GM04503 (cell line): Measurements from ENCODE around the gene ZC3HAV1.
"Not testable (repeated sequence)": the region's sequence is repeated elsewhere in the genome, so short reads cannot be mapped to it uniquely, and the experiment has no call there.

Source experiments
- DNase-seq: peaks from one replicate; pipeline ENCODE4 v3.0.0-alpha.2; 2012; ENCODE audit warnings: low read depth

The ZC3HAV1 gene

DNA sequence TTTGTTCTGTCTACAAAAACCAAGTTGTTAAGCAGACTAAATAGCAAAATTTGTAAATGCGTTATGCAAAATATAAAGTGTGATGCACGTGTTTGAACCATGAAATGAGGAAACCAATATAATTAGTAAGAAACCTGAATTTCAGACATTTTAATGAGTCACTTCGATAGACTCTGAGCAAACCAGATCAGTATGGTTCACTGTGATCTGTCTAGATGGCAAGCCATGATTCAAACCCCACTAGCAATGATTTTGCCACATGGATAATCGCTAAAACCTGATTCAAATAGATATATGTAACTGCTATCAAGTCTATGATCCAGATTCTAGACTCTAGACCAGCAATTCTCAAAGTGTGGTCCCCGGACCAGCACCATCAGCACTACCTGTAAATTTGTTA is 24.8 kb downstream of the ZC3HAV1 start:
- no peak for DNase-seq

DNA sequence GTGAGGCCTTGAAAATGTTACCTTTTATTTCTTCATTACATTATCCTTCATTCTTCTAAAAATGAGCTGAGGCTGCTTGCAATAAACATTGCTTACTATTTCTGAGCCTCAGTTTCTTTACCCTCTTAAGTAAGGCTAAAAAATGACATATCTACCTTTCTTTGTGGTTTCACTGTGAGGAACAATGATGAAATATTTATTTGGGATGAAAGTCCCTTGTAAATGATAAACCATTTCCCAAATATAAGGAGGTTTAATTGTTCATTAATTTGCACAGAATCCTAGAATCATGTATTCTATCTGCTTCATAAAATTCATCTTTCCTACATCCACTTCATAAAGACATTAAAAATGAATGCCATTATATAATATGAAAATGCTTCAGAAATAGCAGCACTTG is 27.9 kb downstream of the ZC3HAV1 start:
- DNase-seq = no peak

DNA sequence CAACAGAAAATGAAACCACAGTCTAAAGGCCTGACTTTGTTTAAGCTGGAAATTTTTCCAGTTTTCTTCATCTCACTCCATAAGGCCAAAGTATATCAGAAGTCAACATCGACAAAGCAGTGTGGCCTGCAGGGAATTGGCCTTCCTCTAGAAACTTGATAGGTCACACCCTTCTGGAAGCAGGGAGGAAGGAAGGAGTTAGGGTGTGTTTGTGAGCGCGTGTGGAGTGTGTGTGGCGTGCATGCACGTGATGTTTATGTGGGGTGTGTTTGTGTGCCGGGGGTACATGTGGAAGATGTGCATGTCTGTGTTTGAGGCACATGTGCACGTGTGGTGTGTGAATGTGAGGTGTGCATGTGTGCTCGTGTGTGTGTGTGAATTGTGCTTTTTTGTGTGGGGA is 28.6 kb downstream of the ZC3HAV1 start:
- DNase-seq = no peak

DNA sequence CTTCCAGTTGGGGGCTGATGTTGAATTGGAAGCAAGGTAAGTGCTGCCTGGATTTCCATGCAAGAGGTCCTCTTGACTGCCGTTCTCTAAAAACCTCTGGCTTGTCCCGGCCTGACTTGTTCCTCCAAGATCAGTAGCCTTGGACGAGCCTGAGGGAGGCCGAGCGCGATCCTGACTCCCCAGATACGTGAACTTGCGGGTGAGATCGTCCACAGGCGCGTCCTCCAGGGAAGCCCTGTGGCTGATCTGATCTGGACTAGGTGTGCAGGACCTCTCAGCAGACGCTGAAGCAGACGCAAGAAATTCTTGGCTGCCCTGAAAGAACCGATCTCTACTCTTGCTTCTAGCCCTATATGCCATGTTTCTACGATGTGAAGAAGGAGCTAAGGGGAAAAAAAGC is 29.7 kb downstream of the ZC3HAV1 start:
- DNase-seq = no peak

DNA sequence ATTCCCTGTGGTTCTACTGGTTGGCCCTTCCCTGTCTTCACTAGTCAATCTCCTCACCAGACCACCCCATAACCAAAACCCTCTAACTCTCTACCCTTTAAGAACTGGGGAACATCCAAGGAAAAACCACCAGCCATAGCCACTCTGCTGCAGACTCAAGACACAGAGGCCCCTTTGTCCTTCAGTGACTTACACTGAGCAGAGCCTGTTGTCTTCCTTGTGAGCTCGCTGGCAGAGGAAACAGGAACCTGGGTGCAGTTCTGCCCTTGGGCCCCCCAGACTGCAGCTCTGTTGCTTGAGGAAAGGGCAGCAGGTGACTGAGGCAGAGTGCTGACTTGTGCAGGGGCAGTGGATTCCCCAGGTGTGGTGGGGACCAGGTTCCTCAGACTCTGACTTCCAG is 30.6 kb downstream of the ZC3HAV1 start:
- DNase-seq = no peak

DNA sequence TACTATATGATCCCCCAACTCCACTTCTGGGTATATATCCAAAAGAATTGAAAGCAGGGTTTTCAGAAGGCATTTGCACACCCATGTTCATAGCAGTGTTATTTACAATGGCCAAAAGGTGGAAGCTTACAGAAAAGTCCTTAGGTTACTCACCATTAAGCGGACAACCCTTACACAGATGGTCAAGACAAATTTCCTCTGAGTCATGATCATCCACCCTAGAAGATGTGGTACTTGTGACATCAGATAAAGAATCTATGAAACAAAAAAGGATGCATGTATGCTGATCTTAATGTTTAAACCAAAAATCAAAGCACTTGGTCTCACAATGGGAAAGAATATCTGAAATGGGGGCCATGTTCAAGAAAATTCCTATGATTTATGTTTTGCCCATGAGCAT is 31.1 kb downstream of the ZC3HAV1 start:
- no peak for DNase-seq

DNA sequence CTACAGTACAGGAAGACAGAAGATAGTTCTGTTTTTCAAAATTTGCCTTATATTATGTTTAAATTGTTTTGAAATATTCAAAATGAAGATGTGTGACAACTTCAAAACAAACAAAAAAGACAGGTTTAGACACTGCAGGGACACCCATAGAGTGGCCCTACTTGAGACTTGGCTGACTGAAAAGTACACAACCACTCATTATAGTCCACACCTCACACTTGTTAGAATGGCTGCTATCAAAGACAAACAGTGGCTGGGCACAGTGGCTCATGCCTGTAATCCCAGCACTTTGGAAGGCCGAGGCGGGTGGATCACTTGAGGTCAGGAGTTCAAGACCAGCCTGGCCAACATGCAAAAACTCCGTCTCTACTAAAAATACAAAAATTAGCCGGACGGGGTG is 31.8 kb downstream of the ZC3HAV1 start:
- not testable (repeated sequence) for DNase-seq

DNA sequence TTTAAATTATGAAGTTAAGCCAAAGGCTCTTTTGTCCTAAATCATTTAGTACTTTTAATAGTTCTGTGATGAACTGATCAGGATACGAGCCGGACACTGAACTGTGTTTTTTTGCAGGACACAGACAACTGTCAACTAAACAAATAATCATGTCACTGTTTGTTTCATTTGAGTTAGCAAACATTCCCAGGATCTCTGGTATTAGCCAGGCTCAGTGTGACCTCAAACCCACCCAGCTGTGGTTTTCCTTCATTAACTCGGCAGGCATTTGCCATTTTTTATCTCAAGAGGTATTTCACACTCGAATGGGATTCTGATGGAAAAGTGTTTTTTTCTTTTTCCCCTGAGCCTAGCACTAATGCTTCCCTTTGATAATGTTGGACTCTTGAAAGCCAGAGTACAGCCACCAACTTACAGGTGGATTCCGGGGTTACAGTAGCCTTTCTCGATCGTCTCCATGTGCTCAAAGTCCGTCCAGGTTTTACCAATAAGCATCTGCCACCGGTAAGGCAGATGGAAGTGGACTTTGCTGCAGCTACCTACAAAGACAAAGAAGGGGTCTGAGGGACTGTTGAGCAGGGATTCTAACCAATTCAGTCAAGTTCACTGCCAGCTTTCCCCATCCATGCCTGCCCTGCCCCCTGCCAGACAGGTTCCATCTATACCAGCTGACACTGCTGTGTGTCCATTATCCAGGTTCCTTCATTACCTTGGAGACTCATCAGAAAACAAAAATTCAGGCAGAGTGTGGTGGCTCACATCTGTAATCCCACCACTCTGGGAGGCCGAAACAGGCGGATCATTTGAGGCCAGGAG is 33.4 kb downstream of the ZC3HAV1 start:
- no peak for DNase-seq

DNA sequence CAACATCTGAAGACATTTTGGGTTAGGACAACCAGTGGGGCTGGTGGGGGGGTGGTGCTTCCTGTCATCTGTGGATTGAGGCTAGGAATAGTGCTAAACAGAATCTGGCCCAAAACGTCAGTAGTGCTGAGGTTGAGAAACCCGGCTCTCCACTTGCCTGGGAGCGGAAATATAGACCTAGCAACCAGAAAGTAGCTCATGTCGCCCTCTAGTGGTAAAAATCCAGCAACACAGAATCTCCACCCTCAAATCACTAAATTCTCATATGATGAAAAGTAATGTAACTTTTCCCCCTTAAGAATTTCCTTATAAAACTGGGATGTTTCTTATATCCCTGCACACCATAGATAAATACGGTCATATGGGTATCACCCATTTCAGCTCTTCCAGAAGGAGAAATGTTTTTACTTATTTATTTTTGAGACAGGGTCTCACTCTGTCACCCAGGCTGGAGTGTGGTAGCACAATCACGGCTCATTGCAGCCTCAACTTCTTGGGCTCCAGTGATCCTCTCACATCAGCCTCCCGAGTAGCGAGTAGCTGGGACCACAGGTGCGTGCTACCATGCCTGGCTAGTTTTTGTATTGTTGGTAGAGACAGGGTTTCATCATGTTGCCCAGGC is 34.4 kb downstream of the ZC3HAV1 start:
- peak; percentile 39 for DNase-seq

DNA sequence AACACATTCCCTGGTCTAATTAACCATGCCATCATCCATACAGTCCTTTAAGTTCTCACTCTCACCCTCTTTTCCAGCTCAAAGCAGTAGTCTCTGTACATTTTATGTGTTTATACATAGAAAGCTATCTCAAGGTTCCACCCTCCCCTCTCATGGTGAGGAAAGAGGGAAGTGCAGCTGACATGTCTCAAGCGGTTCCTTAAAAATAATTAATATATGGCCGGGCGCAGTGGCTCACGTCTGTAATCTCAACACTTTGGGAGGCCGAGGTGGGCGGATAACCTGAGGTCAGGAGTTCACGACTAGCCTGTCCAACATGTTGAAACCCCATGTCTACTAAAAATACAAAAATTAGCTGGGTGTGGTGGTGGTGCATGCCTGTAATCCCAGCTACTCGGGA is 36.7 kb downstream of the ZC3HAV1 start:
- DNase-seq = no peak

DNA sequence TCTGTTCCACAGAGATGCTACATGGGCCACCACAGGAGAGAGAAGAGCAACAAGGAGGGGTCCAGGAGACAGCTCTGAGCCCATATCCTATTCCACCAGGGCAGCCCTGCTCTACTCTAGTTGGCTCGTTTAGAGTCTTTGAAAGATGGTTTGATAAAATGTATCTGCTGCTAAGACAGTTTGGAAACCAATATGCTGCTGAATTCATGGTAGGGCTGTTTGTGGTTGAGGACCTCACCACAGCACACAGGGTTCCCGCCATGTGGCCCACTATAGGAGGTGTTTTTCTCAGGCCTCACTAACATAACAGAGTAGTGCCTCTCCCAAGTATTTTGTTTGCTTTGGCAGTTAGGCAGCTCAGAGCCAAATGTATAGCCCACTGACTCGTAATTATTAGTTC is 37.8 kb downstream of the ZC3HAV1 start:
- DNase-seq = no peak

DNA sequence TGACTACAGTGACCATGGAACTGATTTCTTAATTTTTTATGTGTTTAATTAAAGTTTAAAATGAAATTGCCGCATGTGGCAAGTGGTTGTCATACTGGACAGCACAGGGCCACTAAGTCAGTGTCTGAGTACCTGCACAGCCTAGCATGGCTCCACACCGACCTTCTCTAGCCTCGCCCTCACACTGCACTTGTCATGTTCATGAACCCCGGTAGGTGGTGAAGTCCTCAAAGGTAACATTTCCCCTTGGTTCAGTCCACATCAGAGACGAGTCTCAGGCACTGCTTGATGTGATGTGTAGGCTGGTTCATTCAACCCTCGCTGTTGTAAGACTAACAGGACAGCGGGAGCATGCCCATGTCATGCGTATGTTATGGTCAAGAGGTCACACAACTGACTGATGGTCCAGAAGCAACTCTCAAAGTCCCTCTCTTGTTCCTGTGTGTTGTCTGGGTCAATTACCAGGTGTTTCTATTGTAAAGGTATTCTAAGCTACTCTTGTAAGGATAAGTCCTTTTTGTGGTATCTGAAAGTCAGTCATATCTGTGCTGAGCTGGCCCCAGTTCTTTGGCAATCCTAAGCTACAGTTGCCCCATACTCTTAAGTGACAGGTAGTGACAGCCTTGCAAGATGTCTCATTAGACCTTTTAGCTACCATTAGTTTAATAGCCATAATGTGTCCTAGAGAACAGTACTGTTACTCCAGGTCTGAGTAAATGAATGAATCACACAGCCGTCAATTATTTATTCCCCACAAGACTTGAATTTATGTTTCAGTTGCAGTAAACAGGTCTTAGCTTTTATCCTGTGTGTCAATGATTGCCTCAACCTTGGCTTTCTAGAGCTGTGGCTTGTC is 40.7 kb downstream of the ZC3HAV1 start:
- DNase-seq = no peak

DNA sequence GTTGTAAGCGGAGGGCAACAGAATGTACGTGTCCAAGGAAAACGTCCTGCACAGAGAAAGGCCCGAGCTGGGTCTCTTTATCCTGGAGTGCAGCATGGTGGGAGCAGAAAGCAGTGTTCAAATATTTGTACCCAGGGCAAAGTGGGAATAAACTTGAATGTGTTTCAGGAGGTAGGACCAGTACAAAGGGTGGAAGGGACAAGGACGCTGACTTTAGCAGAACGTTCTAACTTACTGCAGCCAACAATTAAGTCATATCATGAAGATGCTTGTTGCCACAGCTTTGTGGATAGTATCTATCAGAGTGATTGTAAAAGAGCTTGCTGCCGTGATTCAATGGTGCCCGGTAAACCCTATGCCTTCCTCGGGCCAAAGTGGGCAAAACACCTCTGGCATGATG is 43.2 kb downstream of the ZC3HAV1 start:
- no peak for DNase-seq

DNA sequence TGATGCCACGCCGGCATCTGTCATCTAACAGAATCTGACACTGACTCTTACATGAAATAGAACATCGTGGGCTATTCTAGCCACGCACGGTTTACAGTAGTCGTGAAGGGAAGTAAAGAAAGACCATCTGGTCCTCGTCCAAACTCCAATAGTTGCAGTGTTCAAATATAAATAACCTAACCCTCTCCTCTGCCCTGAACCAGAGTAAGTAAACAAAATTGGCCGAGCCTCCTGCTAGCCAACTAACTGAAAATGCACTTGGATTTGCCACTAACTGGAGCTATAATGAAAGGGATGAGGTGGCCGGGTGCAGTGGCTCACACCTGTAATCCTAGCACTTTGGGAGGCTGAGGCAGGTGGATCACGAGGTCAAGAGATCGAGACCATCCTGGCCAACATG is 44.2 kb downstream of the ZC3HAV1 start:
- DNase-seq = no peak

DNA sequence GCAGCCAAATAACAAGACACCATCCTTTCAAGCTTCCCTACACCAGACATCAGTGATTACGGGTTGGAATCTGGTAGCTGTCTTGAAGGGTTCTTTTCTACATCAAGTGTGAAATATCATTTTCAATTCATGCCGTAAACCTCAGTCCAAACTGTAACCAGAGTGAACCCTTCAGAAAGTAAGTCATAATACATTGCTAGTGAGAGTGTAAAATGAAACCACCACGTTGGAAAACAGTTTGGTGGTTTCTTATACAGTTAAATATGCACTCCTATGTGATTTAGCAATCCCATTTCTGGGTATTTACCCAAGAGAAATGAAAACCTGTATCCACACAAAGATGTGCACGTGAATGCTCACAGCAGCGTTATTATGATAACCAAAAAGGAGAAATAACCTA is 48.1 kb downstream of the ZC3HAV1 start:
- no peak for DNase-seq

DNA sequence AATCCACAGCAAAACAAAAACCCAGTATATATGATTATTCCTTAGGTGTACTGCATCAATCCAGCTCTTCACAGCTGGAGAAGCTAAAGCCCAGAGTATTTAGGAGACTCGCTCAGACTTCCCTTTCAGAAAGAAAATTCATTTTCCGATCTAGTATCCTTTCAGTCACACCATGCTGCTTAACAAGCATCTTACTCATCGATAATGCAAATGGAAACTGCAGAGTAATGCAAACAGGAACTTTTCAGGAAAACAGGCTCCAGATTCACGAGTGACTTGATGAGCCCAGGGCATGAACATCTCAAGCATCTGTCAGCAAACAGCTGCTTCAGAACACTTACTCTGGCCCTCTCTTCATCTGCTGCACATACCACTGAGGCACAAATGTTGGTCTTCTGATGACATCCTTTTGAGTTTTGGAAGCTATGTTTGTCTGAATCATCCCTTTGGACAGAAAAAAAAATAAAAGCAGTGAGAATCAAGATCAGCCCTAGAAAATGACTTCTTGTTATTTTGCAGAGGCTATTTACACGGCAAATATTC is 48.8 kb downstream of the ZC3HAV1 start:
- no peak for DNase-seq

DNA sequence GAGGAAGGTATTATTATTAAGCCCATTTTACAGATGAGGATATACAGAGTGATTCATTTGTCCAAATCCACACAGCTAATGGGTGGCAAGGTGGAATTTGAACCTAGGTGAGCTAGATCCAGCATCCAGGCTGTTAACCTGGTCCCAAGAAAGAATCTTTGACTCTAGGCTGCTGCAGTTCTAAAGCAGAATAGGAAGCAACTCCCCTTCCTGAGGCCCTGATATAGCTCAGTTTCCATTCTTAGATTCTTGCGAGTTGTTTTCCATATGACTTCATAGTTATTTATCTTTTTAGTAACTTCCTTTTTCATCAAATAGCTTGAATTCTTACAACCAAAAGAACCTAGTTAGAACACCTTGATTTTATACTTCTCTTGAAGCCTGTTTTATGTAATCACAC is 49.6 kb downstream of the ZC3HAV1 start:
- no peak for DNase-seq

DNA sequence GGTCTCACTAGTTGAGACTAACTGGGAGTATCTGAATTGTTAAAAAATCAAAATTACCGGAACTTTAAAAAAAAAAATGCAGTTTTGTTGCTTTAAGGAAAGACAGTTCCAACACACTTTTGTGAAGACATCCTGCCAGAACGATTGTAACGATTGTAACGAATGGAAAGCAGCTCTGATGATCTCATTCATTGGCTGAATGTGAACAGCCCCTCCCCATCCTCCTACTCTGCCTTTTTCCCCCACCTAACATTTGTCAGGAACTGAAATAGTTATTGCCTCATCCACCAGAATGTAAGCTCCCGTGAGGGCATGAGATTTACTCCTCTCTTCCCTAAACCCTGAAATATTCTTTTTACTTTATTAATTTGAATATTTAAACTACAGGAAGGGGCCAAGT is 50.6 kb downstream of the ZC3HAV1 start:
- DNase-seq = no peak

DNA sequence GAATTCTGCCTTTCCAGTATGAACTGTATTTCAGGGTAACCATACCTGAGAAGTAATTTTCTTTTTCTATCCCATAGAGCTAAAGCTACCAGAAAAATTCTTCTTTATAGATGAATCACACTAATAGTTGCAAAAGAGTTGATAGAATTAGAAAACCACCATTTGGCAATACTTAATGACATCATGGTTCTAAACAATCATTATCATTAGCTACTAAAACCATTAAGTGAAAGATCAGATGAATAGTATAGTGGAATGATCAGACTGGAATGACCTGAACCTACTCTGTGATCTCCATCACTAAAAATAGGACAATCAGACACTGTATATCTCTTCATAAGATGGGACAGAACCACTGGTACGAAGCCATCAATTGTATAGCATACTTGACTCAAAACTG is 53.8 kb downstream of the ZC3HAV1 start:
- DNase-seq = no peak

DNA sequence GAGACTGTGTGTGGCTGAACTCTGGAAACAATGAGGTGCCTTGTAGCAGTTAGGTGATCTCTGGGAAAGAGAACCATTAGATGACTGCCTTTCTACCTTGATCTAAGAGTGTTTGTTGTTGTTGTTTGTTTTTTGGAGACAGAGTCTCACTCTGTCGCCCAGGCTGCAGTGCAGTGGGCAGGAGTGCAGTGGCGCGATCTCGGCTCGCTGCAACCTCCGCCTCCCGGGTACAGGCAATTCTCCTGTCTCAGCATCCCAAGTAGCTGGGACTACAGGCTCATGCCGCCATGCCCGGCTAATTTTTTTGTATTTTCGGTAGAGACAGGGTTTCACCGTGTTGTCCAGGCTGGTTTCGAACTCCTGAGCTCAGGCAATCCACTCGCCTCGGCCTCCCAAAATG is 54.9 kb downstream of the ZC3HAV1 start:
- DNase-seq = not testable (repeated sequence)

DNA sequence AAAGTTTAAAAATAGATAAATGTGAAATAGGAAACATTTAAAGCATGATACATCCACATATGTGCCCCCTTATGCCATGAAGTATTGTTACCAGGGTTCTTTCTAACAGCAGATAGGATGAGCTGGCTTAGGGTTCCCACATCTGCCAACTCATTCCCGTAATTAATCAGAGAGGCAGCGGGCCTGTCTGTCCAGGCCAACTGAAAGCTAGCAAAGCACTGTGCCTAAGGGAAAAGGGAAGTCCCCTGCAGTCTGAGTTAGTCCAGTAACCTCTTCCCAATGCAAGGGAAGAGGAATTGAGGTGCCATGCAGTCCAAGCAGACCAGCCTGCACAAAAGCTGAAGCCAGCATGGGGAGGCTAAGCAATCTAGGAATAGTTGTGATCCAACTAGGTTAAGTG is 55.4 kb downstream of the ZC3HAV1 start:
- DNase-seq = no peak

DNA sequence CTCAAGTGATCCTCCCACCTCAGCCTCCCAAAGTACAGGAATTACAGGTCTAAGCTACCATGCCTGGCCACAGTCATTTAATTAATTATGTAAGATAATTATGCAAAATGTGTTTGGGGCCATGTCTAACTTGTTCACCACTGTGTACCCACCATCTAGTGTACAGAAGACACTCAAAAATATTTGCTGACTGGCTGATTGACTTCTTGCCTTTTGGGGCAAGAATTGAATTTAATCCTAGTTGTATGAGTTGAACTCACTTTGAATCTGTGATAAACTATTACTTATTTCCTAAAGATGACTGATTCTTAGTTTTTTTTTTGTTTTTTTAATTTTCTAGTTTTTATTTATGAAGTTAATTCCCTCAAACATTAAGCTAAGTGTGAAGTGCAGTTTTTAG is 57.9 kb downstream of the ZC3HAV1 start:
- DNase-seq = no peak

DNA sequence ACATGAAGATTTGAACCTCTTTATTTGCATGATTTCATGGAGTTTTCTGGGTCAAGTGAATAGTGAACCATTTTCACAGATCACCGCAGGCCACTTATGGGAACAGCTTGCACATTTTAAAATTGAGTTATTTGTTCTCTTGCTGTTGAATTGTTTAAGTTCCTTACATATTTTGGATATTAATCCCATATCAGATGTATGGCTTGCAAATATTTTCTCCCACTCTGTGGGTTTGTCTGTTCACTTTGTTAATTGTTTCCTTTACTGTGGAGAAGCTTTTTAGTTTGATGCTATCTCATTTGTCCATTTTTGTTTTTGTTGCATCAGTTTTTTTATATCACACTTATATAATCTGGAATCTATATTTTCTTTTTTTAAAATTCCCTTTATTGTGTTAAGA is 59.6 kb downstream of the ZC3HAV1 start:
- no peak for DNase-seq
